ENCODE measurements around the gene EPB41L1.
A peak's percentile ranks its signal among the peaks of the same experiment; 100 is the strongest.

The EPB41L1 gene

GRCh38 chr20:36154700-36155628 lies at the start of gene EPB41L1:
EPB41L1 (plus strand) TSS chr20:36154740; CDS start chr20:36173778, 19,038 bp downstream.
- DNase-seq (ENCODE audit: low read depth), result no peak

GRCh38 chr20:36104856-36105255 lies 49.7 kb upstream of the EPB41L1 start:
- DNase-seq (ENCODE audit: low read depth), result no peak

- DNase-seq (ENCODE audit: low read depth), result no peak
Measured at GRCh38 chr20:36105711-36106226, 48.8 kb upstream of the EPB41L1 start.

- DNase-seq (ENCODE audit: low read depth), result no peak
Measured at GRCh38 chr20:36106606-36107005, 47.9 kb upstream of the EPB41L1 start.

GRCh38 chr20:36107881-36108280 lies 46.7 kb upstream of the EPB41L1 start:
- DNase-seq (ENCODE audit: low read depth), result no peak

GRCh38 chr20:36109251-36109947 lies 45.1 kb upstream of the EPB41L1 start:
- no peak for DNase-seq (ENCODE audit: low read depth)

- DNase-seq (ENCODE audit: low read depth), result no peak
Measured at GRCh38 chr20:36110994-36111393, 43.5 kb upstream of the EPB41L1 start.

GRCh38 chr20:36112112-36112511 lies 42.4 kb upstream of the EPB41L1 start:
- no peak for DNase-seq (ENCODE audit: low read depth)

GRCh38 chr20:36113036-36113435 lies 41.5 kb upstream of the EPB41L1 start:
- no peak for DNase-seq (ENCODE audit: low read depth)

- no peak for DNase-seq (ENCODE audit: low read depth)
Measured at GRCh38 chr20:36113566-36114250, 40.8 kb upstream of the EPB41L1 start.

GRCh38 chr20:36114707-36115106 lies 39.8 kb upstream of the EPB41L1 start:
- DNase-seq (ENCODE audit: low read depth), result no peak

- DNase-seq (ENCODE audit: low read depth), result no peak
Measured at GRCh38 chr20:36115925-36116324, 38.6 kb upstream of the EPB41L1 start.

- peak; percentile 85 for DNase-seq (ENCODE audit: low read depth)
Measured at GRCh38 chr20:36116807-36117441, 37.6 kb upstream of the EPB41L1 start.

- DNase-seq (ENCODE audit: low read depth), result peak; percentile 47
Measured at GRCh38 chr20:36117638-36118037, 36.9 kb upstream of the EPB41L1 start.

GRCh38 chr20:36118371-36118770 lies 36.2 kb upstream of the EPB41L1 start:
- no peak for DNase-seq (ENCODE audit: low read depth)

GRCh38 chr20:36119537-36119936 lies 35.0 kb upstream of the EPB41L1 start:
- DNase-seq (ENCODE audit: low read depth), result no peak

GRCh38 chr20:36120241-36120640 lies 34.3 kb upstream of the EPB41L1 start:
- DNase-seq (ENCODE audit: low read depth), result no peak

GRCh38 chr20:36120991-36121390 lies 33.5 kb upstream of the EPB41L1 start:
- DNase-seq (ENCODE audit: low read depth), result no peak

GRCh38 chr20:36121981-36122930 lies 32.3 kb upstream of the EPB41L1 start:
- no peak for DNase-seq (ENCODE audit: low read depth)

GRCh38 chr20:36122931-36123288 lies 31.6 kb upstream of the EPB41L1 start:
- no peak for DNase-seq (ENCODE audit: low read depth)

GRCh38 chr20:36125097-36125496 lies 29.4 kb upstream of the EPB41L1 start:
- DNase-seq (ENCODE audit: low read depth), result no peak

All from stromal cell of bone marrow (primary cell).